HTR-8/SVneo (cell line): ENCODE results near the gene CNOT4.
A peak's percentile ranks its signal among the peaks of the same experiment; 100 is the strongest.
"Not testable (repeated sequence)": the region's sequence is repeated elsewhere in the genome, so short reads cannot be mapped to it uniquely, and the experiment has no call there.

Experiments
- DNase-seq: peaks from one replicate; pipeline ENCODE4 v3.0.0; 2011; ENCODE audit warnings: low spot score, mixed read lengths; ENCODE audit not compliant: insufficient read length
- FAIRE-seq: peaks from 2 replicates; lab custom pipeline; 2011; peaks lifted over from hg19 to GRCh38; lab: Jason Lieb, UNC

Gene CNOT4

DNA sequence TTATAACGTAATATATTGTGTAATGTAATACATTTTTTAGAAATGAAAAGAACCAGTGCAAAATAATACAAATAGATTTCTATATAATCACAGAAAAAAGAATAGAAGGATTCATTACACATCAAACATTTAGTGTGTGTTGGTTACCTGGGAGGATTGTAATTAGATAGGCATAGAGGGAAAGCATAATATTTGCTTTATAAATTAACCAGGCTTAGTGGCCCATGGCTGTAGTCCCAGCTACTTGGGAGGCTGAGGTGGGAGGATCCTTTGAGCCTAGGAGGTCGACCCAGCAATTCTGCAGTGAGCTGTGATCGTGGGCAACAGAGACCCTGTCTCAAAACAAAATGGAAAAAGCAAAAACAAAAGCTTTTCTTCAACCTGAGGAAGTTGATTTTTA, 5.0 kb upstream of the CNOT4 start:
- DNase-seq (no peak), FAIRE-seq (no peak)

DNA sequence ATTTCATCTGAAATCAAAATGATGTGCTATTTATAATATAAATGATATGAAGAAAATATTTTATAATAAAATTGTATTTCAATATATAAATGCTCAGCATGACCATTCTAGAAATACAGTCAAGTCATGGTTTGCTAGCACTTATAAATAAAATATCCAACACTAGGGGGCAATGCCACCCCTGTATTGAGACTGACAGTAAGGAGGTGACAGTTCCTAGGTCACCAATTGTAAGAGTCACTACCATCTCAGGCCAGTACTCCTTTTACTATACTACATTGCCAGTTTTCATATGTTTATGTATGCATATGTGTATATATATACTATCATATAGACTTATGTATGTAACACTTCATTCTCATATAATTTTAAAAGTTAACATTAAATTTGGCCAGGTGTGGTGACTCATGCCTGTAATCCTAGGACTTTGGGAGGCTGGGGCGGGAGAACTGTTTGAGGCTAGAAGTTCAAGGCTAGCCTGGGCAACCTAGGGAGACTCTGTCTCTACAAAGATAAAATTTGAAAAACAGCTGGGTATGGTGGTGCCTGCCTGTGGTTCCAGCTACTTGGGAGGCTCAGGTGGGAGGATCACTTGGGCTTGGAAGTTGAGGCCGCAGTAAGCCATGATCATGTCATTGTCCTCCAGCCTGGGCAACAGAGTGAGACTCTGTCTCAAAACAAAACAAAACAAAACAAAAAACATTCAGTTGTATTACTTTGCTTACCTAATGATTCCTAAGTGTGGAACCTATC, 2.4 kb upstream of the CNOT4 start:
- DNase-seq (peak; percentile 35), FAIRE-seq (no peak)

DNA sequence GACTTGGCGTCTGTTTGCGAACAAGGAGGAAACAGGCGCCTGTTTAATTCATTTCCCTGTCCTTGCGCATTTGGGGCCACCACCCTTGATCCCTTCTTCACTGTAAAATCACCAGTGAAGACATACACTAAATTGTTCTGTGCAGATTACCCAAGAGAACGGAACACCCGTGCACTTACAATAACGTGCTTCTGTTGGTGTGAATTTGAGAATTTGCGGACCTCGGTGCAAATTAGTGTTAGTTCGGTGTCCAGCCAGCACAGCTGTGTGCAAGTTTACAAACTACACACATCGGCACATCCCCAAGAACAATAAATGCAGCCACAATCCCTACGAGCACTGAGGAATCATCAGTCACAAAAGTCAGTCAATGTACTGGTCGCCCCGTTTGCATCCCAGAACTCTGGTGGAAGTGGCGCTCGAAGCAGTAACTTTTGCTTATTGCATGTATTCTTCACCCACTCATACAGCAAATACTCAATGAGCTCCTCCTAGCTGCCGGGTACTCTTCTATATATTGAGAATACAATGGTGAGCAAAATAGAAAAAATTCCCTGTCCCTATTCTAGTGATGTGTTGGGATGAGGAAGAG, 786 bp upstream of the CNOT4 start:
- no peak for DNase-seq
- FAIRE-seq, result no peak

DNA sequence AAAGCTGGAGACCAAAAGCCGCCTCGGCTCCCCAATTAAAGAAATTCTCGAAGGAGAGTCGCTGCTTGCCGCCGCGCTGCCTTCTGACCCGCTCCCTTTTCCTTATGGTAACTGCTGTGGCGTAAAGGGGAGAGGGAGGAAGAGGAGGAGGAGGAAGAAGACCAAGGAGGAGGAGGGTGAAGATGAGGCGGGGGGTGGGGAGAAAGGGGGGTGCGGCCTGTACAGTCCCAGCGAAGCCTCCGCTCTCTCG, 388 bp downstream of the CNOT4 start:
- FAIRE-seq, result no peak
- DNase-seq, result no peak

DNA sequence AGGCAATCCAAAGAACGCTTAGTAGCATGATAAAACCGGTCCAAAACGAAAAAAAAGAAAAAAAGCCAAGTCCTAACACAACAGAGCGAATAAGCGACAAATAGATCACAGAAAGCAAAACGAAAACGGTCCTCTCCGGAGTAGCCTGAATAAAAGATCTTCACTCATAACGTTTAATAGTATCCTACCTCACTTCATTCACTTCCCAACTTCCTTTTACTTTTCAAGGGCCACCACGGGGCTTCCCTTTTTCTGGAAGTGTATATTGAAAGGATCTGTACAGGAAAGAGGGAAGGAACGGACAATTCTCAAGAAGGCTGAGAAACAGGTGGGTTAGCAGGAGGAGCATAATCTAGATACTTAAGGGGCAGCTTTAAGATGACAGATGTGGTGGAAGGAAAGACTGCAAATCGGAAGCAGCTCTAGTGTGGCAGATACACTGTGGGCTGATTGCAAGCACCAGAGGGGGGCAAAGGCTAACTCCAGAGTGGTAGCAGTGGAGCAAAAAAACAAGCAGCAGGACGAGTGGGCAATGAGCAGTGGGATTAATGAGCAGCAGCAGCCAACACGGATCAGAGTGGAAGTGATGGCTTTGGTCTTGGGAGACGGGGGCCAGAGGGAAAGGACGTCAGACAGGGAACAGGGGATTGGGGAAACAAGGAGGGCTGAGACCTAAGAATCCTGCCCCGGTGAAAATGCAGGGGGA, 866 bp downstream of the CNOT4 start:
- DNase-seq (no peak), FAIRE-seq (no peak)

DNA sequence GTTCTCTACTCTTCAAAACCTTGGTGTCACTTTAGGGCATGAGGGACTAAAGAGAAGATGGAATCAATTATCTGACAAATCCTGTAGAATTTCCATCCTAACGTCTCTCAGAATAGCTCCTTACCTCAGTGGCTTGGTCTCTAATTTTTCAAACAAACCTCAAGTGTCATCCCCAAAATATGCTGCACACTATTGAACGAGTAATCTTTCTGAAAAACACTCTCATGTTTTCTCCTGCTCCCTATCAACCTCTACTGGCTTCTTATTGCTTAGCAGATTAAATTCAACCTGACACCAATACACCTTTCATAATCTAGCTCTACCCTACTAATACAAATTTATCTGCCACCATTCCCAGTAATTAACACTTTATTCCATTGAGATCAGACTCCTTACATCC, 8.5 kb downstream of the CNOT4 start:
- DNase-seq (no peak), FAIRE-seq (no peak)

DNA sequence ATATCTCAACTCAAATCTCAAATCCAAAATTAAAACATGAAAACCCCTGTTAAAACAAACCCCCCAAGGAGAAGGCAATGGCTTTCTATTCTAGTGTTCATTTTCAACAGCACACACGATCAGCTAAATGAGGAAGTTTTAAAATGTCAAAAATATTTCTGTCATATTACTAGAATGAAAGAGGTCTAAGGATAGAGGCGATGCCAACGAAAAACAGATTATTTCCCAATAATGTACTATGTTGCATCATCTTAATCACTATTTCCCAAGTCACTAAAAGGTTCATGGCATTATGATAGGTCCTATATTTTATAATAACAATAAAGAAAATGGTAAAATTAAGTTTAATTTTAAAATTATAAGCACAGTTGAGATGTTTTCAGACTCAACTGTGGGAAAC, 10.1 kb downstream of the CNOT4 start:
- FAIRE-seq (no peak), DNase-seq (no peak)

DNA sequence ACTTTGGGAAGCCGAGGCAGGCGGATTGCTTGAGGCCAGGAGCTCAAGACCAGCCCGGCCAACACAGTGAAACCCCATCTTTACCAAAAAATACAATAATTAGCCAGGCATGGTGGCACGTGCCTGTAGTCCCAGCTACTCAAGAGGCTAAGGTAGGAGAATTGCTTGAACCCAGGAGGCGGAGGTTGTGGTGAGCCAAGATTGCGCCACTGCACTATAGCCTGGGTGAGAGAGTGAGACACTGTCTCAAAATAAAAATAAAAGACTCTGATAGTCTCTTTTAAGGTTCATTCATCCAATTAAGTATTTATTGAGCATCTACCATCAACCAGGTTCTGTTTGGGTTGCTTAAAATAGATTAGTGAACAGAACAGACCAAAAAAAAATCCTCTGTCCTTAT, 12.7 kb downstream of the CNOT4 start:
- not testable (repeated sequence) for DNase-seq, FAIRE-seq

DNA sequence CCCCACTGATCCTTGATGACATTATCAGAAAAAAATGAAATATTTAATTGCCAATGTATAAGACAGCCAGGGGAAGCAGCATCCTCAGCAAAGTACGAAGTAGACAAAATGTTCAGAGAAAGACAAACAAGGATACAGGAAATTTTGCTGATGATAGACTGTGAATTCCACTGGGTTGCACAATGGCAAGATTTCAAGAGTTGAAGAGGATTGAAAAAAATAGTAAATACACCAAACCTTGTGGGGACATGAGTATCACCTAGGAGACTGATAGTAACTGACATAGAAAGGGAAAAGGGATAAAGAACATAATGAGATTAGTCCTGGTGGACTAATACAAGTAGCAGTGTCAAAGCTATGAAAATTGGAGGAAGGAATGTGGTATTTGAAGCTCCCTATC, 16.5 kb downstream of the CNOT4 start:
- FAIRE-seq (no peak), DNase-seq (no peak)

DNA sequence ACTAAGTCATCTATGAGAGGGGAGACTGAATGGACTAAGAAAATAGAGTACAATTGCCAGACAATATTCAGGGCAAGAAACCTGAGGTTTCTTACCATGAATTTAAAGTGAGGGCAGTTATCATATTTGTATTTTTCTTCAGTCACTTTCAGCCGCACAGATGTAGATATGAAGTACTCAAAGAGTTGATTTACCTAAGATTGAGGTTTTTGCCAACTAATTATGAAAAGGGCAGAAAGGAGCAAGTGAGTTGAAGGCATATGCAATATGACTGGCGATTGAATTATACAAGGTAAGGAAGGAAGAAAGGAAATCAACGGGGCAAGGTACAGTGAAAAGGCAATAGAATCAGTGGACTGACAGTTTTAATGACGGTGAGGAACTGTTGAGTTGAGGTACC, 17.8 kb downstream of the CNOT4 start:
- no peak for DNase-seq
- FAIRE-seq, result no peak

DNA sequence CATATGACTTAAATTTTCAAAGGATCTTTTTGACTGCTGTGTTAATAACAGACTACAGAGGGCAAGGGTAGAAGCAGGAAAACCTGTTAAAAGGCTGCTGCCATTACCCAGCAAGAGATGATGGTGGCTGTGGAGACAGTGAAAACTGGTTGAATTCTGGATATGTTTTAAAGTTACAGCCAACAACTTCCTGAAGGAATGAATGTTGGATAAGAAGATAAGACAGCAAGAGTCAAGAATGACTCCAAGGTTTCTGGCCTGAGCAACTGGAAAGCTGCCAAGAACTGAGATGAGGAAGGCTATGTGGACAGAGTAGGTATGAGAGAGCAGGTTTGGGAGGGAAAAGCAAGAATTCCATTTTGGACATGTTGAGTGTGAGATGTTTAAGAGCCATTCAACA, 19.1 kb downstream of the CNOT4 start:
- DNase-seq (no peak), FAIRE-seq (no peak)

DNA sequence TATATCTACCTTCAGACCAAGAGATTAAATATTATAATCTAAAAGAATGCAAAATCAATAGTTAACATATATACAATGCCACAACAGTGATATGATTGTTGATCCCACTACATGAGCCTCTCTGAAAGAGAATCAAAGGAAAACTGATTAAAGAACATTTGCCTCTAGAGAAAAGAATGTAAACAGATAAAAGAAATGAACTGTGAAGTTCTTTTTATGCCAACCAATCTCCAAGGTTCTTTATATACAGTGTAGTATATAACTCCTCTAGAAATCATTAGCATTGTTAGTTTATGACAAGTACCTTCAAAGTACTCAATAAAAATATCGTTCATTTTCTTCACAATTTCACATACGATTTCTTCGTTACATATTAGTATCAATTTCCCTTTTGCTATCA, 20.1 kb downstream of the CNOT4 start:
- DNase-seq (no peak), FAIRE-seq (no peak)

DNA sequence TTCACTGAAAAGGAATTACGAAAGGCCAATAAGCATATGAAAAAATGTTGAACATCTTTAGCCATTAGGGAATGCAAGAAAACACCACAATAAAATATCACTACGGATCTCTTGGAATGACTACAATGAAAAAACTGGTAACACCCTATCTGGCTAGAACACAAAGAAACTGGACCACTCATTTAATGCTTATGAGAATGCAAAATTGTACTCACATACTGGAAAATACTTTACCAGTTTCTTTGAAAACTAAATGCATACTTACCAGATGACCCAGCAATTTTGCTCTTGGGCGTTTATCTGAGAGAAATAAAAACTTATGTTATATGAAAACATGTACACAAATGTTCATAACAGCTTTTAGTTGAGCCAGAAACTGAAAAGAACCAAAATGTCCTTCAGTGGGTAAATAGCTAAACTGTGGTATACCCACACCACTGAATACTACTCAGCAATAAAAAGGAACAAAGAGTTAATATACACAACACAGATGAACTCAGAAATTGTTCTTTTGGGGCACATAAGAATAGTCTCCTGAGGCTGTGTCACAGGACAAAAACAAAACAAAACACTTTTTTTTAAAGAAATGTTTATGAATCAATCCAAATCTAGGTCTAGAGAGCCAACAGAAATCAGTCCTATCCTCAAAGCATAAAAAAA, 23.5 kb downstream of the CNOT4 start:
- no peak for FAIRE-seq

DNA sequence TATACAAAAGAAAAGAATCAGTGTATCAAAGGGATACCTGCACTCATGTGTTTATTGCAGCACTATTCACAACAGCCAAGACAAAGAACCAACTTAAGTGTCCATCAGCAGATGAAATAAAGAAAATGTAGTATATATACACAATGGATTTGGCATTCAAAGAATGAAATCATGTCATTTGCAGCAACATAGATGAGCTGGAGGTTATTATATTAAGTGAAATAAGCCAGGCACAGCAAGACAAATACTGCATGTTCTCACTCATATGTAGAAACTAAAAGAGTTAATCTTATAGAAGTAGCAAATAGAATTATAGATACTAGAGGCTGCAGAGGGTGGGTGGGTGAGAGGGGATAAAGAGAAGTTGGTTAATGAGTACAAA, 28.3 kb downstream of the CNOT4 start:
- DNase-seq (no peak), FAIRE-seq (no peak)

More for the DNA sequence above, 23.5 kb downstream of the CNOT4 start:
- DNase-seq, result no peak

DNA sequence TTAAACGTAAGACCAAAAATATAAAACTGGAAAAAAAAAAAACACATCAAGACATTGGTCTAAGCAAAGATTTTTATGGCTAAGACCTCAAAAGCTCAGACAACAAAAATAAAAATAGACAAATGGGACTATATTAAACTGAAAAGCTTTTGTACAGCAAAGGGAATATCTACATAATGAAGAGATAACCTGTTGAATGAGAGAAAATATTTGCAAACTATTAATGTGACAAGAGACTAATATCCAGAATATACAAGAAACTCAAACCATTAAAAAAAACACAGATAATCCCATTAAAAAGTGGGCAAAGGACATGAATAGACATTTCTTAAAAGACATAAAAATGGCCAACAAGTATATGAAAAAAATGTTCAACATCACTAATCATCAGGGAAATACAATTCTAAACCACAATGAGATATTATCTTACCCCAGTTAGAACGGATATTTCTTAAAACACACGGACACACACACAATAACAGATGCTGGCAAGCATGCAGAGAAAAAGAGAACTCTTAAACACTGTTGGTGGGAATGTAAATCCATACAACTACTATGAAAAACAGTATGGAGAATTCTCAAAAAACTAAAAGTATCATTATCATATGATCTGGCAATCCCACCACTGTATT, 28.8 kb downstream of the CNOT4 start:
- FAIRE-seq (no peak), DNase-seq (no peak)

DNA sequence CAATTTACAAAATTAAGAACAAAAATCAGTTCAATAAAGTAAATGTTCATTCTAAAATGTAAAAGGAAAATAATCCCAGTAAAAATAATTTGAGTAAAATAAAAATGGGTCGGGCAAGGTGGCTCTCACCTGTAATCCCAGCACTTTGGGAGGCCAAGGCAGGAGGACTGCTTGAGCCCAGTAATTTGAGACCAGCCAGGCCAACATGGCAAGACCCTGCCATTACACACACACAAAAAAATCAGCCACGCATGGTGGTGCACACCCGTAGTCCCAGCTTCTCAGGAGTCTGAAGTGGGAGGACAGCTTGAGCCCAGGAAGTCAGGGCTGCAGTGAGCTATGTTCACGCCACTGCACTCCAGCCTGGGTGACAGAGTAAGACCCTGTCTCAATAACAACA, 34.4 kb downstream of the CNOT4 start:
- FAIRE-seq (no peak), DNase-seq (no peak)

DNA sequence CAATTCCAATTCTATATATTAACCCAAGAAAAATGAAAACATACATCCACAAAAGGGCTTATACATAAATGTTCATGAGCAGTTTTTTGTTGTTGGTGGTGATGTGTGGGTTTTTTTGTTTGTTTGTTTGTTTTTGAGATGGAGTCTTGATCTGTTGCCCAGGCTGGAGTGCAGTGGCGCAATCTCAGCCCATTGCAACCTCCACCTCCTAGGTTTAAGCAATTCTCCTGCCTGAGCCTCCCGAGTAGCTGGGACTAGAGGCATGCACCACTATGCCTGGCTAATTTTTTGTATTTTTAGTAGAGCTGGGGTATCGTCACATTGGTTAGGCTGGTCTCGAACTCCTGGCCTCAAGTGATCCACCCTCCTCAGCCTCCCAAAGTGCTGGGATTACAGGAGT, 40.2 kb downstream of the CNOT4 start:
- FAIRE-seq, result not testable (repeated sequence)

DNA sequence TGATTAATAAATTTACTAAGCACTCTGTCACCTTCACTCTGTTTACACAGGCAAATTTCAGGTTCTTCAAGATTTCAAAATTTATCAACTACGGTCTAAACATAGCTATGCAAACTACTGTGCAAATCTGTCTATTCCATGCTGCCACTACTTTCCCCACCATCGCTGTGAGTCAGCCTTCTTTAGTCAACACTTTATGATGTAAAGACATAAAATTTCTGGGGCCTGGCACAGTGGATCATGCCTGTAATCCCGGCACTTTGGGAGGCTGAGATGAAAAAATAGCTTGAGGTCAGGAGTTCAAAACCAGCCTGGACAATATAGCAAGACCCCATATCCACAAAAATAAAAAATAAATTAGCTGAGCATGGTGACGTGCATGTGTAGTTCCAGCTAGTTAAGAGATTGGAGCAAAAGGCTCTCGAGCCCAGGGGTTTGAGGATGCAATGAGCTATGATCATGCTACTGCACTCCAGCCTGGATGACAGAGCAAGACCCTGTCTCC, 42.6 kb downstream of the CNOT4 start:
- no peak for DNase-seq
- no peak for FAIRE-seq

More for the DNA sequence above, 40.2 kb downstream of the CNOT4 start:
- not testable (repeated sequence) for DNase-seq

DNA sequence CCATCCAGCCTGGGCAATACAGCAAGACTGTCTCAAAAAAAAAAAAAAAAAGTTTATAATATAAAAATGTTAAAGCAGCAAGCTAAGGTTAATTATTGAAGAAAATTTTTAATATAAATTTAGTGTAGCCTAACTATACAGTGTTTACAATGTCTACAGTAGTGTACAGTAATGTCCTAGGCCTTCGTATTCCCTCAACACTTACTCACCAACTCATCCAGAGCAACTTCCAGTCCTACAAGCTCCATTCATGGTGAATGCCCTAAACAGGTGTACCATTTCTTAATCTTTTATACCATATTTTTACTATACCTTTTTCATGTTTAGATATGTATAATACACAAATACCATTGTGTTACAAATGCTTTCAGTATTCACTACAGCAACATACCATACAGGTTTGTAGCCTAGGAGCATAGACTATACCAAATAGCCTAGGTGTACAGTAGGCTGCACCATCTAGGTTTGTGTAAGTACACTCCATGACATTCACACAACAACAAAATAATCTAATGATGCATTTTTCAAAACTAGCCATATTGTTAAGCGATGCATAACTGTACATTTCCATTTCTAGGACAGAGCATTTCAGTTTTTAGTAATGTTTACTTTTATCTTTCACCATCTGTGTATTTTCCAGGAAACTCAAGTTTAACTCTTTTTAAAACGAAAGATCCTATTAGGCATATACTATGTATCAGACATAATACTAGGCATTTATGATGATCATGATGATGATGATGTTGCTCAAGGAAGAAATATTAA, 43.3 kb downstream of the CNOT4 start:
- FAIRE-seq (no peak), DNase-seq (no peak)

DNA sequence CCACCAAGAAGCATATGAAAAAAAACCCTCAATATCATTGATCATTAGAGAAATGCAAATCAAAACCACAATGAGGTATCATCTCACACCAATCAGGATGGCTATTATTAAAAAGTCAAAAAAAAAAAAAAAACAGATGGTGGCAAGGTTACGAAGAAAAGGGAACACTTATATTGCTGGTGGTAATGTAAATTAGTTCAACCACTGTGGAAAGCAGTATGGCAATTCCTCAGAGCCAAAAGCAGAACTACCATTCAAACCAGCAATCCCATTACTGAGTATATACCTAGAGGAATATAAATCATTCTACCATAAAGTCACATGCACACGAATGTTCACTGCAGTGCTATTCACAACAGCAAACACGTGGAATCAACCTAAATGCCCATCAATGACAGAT, 46.0 kb downstream of the CNOT4 start:
- FAIRE-seq, result no peak
- no peak for DNase-seq
